ENCODE data around the gene ISX. TPM values are rescaled to one million over a fixed set of nuclear protein-coding genes. Genes with fewer than 3 reads are reported as not detected.

The ISX gene
- polyA plus RNA-seq, 1 experiment = not detected

DNA sequence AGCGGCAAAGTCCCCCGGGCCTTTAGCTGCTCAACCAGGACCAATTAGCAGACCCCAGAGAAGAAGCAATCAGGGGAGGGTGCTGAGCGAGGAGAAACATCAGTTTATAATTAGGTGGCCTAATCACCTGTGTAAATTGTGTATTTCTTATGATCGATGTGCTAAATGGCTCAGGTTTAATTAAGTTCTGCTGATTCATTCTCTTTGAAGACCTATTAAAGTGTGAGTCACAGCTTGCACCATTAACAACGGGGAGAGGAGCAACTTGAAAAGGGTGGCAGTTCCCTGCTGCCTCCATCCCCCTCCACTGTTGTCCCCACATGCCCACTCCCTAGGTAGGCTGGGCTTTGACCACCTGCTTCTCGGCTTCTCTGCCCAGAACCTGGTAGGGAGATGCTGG, 10.7 kb downstream of the ISX start:
- CTCF ChIA-PET = no interaction called here
- Histone ChIP-seq H3K4me3 (ENCODE audit: low read depth, low read length) (no peak overlapping the region), H3K27me3 (ENCODE audit: control insufficient read depth, insufficient read depth, low read length) (no peaks in the 10 kb centered on the region), H3K36me3 (ENCODE audit: control insufficient read depth, insufficient read depth, low read length) (no peaks in the 10 kb centered on the region)
- TF ChIP-seq, protein P1, sequence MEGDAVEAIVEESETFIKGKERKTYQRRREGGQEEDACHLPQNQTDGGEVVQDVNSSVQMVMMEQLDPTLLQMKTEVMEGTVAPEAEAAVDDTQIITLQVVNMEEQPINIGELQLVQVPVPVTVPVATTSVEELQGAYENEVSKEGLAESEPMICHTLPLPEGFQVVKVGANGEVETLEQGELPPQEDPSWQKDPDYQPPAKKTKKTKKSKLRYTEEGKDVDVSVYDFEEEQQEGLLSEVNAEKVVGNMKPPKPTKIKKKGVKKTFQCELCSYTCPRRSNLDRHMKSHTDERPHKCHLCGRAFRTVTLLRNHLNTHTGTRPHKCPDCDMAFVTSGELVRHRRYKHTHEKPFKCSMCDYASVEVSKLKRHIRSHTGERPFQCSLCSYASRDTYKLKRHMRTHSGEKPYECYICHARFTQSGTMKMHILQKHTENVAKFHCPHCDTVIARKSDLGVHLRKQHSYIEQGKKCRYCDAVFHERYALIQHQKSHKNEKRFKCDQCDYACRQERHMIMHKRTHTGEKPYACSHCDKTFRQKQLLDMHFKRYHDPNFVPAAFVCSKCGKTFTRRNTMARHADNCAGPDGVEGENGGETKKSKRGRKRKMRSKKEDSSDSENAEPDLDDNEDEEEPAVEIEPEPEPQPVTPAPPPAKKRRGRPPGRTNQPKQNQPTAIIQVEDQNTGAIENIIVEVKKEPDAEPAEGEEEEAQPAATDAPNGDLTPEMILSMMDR (IDR thresholded peaks at IDR 0.05; ENCODE audit: insufficient read depth, low read depth, low read length) = no peak
- no peak for DNase-seq (ENCODE audit: low read depth)
- POLR2A ChIA-PET = no interaction called here

DNA sequence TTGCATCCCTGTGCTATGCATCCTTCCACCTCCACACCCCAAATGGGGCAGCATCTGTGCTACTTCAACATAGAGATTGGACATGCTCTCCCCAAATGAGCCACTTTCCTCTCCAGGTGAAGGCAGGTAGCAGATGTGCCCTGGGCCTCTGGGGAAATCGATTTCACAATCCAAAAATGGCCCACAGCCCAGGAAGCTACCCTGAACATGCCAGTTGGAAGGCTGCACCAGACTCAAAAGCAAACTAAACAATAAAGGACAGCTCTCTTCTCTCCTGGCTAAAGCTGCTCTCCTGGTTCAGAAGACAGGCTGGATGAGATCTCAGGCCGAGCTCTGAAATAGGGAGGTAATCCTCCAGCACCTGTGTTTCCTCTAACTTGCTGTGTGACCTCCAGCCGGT, 19.7 kb downstream of the ISX start:
- ChIA-PET CTCF (no interaction called here), POLR2A (no interaction called here)
- no peaks in the 10 kb centered on the region for H3K27me3 ChIP-seq (ENCODE audit: control insufficient read depth, insufficient read depth, low read length)
- no peaks in the 10 kb centered on the region for H3K36me3 ChIP-seq (ENCODE audit: control insufficient read depth, insufficient read depth, low read length)
- TF ChIP-seq, protein P1 (IDR thresholded peaks at IDR 0.05; ENCODE audit: insufficient read depth, low read depth, low read length) = no peak
- no peak overlapping the region for H3K4me3 ChIP-seq (ENCODE audit: low read depth, low read length)
- no peak for DNase-seq (ENCODE audit: low read depth)

DNA sequence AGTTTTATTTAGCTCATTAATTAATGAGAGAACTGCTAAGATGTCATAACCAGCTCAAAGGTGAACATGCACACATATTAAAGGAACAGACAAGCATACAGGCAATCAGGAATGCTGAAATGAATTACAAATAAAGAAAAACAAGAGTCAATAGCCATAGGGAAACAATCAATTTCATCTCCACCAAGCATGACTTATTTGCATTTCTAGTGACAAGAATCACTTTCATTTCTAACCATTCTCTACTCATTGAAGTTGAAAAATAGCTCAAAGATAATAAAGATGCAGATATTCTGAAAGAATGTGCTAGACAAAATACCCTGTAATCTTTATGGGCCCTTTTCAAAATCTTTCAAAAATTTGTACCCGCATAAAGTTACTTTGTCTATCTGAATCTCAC, 23.2 kb downstream of the ISX start:
- TF ChIP-seq, protein P1 (IDR thresholded peaks at IDR 0.05; ENCODE audit: insufficient read depth, low read depth, low read length) = no peak
- H3K36me3 ChIP-seq (ENCODE audit: control insufficient read depth, insufficient read depth, low read length) = no peaks in the 10 kb centered on the region
- no peak overlapping the region for H3K4me3 ChIP-seq (ENCODE audit: low read depth, low read length)
- ChIA-PET CTCF (no interaction called here), POLR2A (no interaction called here)
- H3K27me3 ChIP-seq (ENCODE audit: control insufficient read depth, insufficient read depth, low read length) = no peaks in the 10 kb centered on the region
- no peak for DNase-seq (ENCODE audit: low read depth)

DNA sequence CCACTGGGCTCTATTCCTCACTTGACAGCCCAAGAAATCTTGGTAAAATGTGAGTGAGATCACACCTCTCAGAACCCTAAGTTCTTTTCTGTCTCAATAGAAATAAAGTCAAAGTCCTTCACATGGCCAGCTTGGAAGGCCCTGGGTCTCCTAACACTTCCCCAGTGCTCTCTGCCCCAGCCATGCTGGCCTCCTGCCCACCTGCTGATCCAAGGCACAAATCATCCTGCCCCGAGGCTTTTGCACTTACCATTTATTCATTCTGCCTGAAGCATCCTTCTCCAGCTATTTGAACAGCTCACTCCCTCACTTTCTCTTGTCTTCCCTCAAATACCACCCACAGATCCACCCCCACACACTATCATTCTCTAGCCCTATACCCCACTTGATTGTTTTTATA, 26.4 kb downstream of the ISX start:
- Histone ChIP-seq H3K36me3 (ENCODE audit: control insufficient read depth, insufficient read depth, low read length) (no peaks in the 10 kb centered on the region), H3K27me3 (ENCODE audit: control insufficient read depth, insufficient read depth, low read length) (no peaks in the 10 kb centered on the region), H3K4me3 (ENCODE audit: low read depth, low read length) (no peak overlapping the region)
- TF ChIP-seq, protein P1 (IDR thresholded peaks at IDR 0.05; ENCODE audit: insufficient read depth, low read depth, low read length) = no peak
- ChIA-PET CTCF (no interaction called here), POLR2A (no interaction called here)
- no peak for DNase-seq (ENCODE audit: low read depth)

DNA sequence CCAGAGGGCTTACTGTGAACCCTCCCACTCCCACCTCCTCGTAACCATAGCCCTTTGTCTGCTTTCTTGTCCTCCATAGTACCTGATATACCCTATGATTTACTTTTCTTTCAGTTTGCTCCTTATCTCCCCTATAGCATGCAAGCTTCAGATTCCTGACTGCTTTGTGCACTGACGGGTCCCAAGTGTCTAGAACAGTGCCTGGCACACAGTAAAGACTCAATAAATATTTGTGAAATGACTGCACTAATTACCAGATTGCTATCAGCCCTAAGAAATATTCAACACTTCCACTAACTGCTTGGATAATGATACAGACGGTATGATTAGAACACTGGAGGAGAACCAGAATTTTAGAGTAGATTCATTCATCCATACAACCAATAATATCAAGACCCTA, 33.0 kb downstream of the ISX start:
- no peaks in the 10 kb centered on the region for H3K36me3 ChIP-seq (ENCODE audit: control insufficient read depth, insufficient read depth, low read length)
- H3K27me3 ChIP-seq (ENCODE audit: control insufficient read depth, insufficient read depth, low read length) = no peaks in the 10 kb centered on the region
- H3K4me3 ChIP-seq (ENCODE audit: low read depth, low read length) = no peak overlapping the region
- TF ChIP-seq, protein P1 (IDR thresholded peaks at IDR 0.05; ENCODE audit: insufficient read depth, low read depth, low read length) = no peak
- no peak for DNase-seq (ENCODE audit: low read depth)
- ChIA-PET CTCF (no interaction called here), POLR2A (no interaction called here)

Data from BJ (cell line).